B cell (primary cell): ENCODE data around the gene ETV6. TPM values are rescaled to one million over a fixed set of nuclear protein-coding genes. Genes with fewer than 3 reads are reported as not detected.

Experiments
- ATAC-seq: fragments of 200-7000 bp; cut with Tn5 transposase; one replicate; pipeline ENCODE4 v1.10.0; 2021; ENCODE audit warnings: low read depth, mild to moderate bottlenecking, moderate number of reproducible peaks, moderate library complexity
- CTCF ChIA-PET: fragments of 350-600 bp; sonication (Branson Sonifier 250); formaldehyde crosslinking; loops from one replicate; lab custom pipeline; 2021; ENCODE audit warnings: antibody characterized with exemption, inconsistent platforms; lab: Charles Lee
- POLR2A ChIA-PET: fragments of 350-600 bp; sonication (Branson Sonifier 250); formaldehyde crosslinking; loops from one replicate; lab custom pipeline; 2021; ENCODE audit warnings: antibody characterized with exemption; lab: Charles Lee
- DNase-seq: peaks from one replicate; pipeline ENCODE4 v3.0.0; 2013
- H2AFZ ChIP-seq: 2 replicates; pipeline ENCODE4 v1.6.1; 2012; ENCODE audit warnings: mild to moderate bottlenecking, low read depth, low read length; ENCODE audit not compliant: insufficient read depth, poor library complexity, severe bottlenecking
- H3K27ac ChIP-seq, 2 donors: 1 replicate in 1 of 2; 2 replicates in 1 of 2; pipeline ENCODE4 v1.5.1; 2012 to 2013; ENCODE audit warnings: low read length in 2 of 2, mild to moderate bottlenecking in 2 of 2, moderate library complexity in 1 of 2
- H3K27me3 ChIP-seq, 4 experiments: fragments of 200-600 bp in 1 of 4; sonication (generic) in 1 of 4; replicated peaks in 1 of 4; 1 replicate in 2 of 4; 2 replicates in 2 of 4; pipeline versions ENCODE4 v1.6.1 to v1.7.0; 2013 to 2016; ENCODE audit warnings: low read length in 3 of 4, mild to moderate bottlenecking in 2 of 4, mixed read lengths in 1 of 4, moderate library complexity in 1 of 4; ENCODE audit not compliant: insufficient read depth in 4 of 4, control insufficient read depth in 3 of 4; ENCODE audit errors: control extremely low read depth in 1 of 4
- H3K36me3 ChIP-seq, 2 experiments: replicated peaks in 1 of 2; 1 replicate in 1 of 2; 2 replicates in 1 of 2; pipeline versions ENCODE4 v1.6.1 to v1.7.1; 2013; ENCODE audit warnings: low read length in 1 of 2; ENCODE audit not compliant: insufficient read depth in 2 of 2, control insufficient read depth in 1 of 2; ENCODE audit errors: control extremely low read depth in 1 of 2, extremely low read depth in 1 of 2
- H3K4me1 ChIP-seq, 2 donors: fragments of 200-600 bp in 1 of 2; sonication (generic) in 1 of 2; 1 replicate in 1 of 2; 2 replicates in 1 of 2; pipeline versions ENCODE4 v1.5.1 to v1.6.1; 2013 to 2017; ENCODE audit warnings: low read length in 2 of 2; ENCODE audit not compliant: control insufficient read depth in 2 of 2, insufficient read depth in 2 of 2
- H3K4me2 ChIP-seq: replicated peaks from 2 replicates; pipeline ENCODE3; 2012; ENCODE audit warnings: mild to moderate bottlenecking, low read depth, low read length; ENCODE audit not compliant: poor library complexity, severe bottlenecking
- H3K4me3 ChIP-seq, 5 experiments: fragments of 200-600 bp in 1 of 5; sonication (generic) in 1 of 5; 1 replicate in 3 of 5; 2 replicates in 2 of 5; pipeline versions ENCODE4 v1.5.1 to v1.7.0; 2011 to 2016; ENCODE audit warnings: low read length in 4 of 5, mild to moderate bottlenecking in 4 of 5, low read depth in 2 of 5, control low read depth in 1 of 5, moderate library complexity in 1 of 5; ENCODE audit not compliant: insufficient read depth in 1 of 5; ENCODE audit errors: control extremely low read depth in 1 of 5, extremely low read depth in 1 of 5
- H3K79me2 ChIP-seq: fragments of 200-600 bp; sonication (generic); one replicate; pipeline ENCODE4 v1.6.0; 2016; ENCODE audit warnings: low read length; ENCODE audit not compliant: control insufficient read depth, insufficient read depth
- H3K9ac ChIP-seq: fragments of 200-600 bp; sonication (generic); 2 replicates; pipeline ENCODE4 v1.6.1; 2017; ENCODE audit warnings: mild to moderate bottlenecking, low read length, moderate library complexity
- H3K9me3 ChIP-seq, 3 donors: one replicate each; pipeline versions ENCODE4 v1.6.1 to v1.7.1; 2013; ENCODE audit warnings: low read length in 2 of 3; ENCODE audit not compliant: control insufficient read depth in 2 of 3, insufficient read depth in 1 of 3; ENCODE audit errors: control extremely low read depth in 1 of 3
- H4K20me1 ChIP-seq: 2 replicates; pipeline ENCODE4 v1.6.0; 2012; ENCODE audit warnings: mild to moderate bottlenecking, low read length; ENCODE audit not compliant: insufficient read depth, control insufficient read depth, poor library complexity, severe bottlenecking
- H3K27ac Mint-ChIP-seq: one replicate; pipeline ENCODE4 v1.8.0; 2021; ENCODE audit warnings: mixed read lengths
- H3K27me3 Mint-ChIP-seq: one replicate; pipeline ENCODE4 v1.8.0; 2021; ENCODE audit warnings: mixed read lengths
- H3K4me1 Mint-ChIP-seq: one replicate; pipeline ENCODE4 v1.8.0; 2021; ENCODE audit warnings: mixed read lengths
- H3K4me3 Mint-ChIP-seq: one replicate; pipeline ENCODE4 v1.8.0; 2021; ENCODE audit warnings: mixed read lengths
- H3K9me3 Mint-ChIP-seq: one replicate; pipeline ENCODE4 v1.8.0; 2022; ENCODE audit warnings: mixed read lengths; ENCODE audit not compliant: insufficient read depth
- EZH2 ChIP-seq: IDR thresholded peaks from 2 replicates; pipeline ENCODE4 v1.6.1; 2012; ENCODE audit warnings: borderline replicate concordance, low read depth, mild to moderate bottlenecking, moderate library complexity, low read length; ENCODE audit not compliant: insufficient read depth, poor library complexity, severe bottlenecking
- WGBS: methylation state at CpG from one replicate; pipeline ENCODE4 v1.1.5; 2013; ENCODE audit warnings: missing lambda C conversion rate; ENCODE audit not compliant: insufficient coverage; 5-methylcytosine and 5-hydroxymethylcytosine counted together
- intact Hi-C: fragments of 100-400 bp; cut with micrococcal nuclease; formaldehyde crosslinking; loops from one replicate; pipeline ENCODE4 v1.10.0; 2022
- polyA plus RNA-seq: library from polyadenylated mRNA; depleted of rRNA; stranded (reverse); fragments of >200 nt; gene quantifications from 2 replicates; pipeline ENCODE4 v1.2.3, GENCODE V29; 2012
- total RNA-seq, 2 donors: library from RNA; stranded (reverse); fragments of 120-200 nt in 1 of 2; gene quantifications; 1 replicate in 1 of 2; 2 replicates in 1 of 2; pipeline versions ENCODE4 v1.2.3 to v1.2.4, GENCODE V29; 2013 to 2022
- TF ChIP-seq, protein P1 (sequence below): fragments of 200-600 bp; IDR thresholded peaks from one replicate; pipeline ENCODE4 v1.8.0; 2022; ENCODE audit warnings: antibody characterized with exemption, mild to moderate bottlenecking

Gene ETV6
- total and polyA plus RNA-seq, 2 donors (not counting 1 experiment from before 2014, with no cell fraction given), result 17.4 to 123 TPM

DNA sequence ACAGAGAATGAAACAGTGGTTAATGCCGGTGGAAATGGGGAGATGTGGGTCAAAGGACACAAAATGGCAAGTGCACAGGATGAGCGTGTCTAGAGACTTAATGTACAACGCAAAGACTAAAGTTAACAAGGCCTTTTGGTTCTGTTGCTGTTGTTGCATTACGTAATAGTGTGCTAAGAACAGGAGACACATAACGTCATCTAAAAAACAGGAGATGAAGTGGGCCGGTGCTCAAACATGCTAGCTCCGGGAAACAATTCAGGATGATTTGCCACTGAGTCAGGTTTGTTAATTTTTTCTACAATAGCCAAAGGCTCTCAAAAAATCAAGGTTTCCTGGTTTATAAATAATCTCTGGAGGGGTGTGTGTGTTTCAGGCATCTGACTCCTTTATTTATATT, 55.5 kb downstream of the ETV6 start:
- intact Hi-C loops, result no loop called here
- peaks cover 0 to 8% of the 10 kb centered on the region in 2 experiments for H3K36me3 ChIP-seq
- ChIA-PET POLR2A (no interaction called here), CTCF (interaction anchor here (1.0 kb wide), 1 partner anchor 70 kb away, joined by 4 read pairs; no protein-coding TSS in a partner anchor)
- TF ChIP-seq EZH2, result no peak
- TF ChIP-seq, protein P1, sequence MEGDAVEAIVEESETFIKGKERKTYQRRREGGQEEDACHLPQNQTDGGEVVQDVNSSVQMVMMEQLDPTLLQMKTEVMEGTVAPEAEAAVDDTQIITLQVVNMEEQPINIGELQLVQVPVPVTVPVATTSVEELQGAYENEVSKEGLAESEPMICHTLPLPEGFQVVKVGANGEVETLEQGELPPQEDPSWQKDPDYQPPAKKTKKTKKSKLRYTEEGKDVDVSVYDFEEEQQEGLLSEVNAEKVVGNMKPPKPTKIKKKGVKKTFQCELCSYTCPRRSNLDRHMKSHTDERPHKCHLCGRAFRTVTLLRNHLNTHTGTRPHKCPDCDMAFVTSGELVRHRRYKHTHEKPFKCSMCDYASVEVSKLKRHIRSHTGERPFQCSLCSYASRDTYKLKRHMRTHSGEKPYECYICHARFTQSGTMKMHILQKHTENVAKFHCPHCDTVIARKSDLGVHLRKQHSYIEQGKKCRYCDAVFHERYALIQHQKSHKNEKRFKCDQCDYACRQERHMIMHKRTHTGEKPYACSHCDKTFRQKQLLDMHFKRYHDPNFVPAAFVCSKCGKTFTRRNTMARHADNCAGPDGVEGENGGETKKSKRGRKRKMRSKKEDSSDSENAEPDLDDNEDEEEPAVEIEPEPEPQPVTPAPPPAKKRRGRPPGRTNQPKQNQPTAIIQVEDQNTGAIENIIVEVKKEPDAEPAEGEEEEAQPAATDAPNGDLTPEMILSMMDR, result no peak
- no peaks in the 10 kb centered on the region for H3K9me3 ChIP-seq
- H3K27me3 ChIP-seq, result no peaks in the 10 kb centered on the region
- 96% methylated on average over 5 of the region's 7 CpGs for WGBS
- H3K9ac ChIP-seq, result no peak overlapping the region
- Mint-ChIP-seq H3K27me3 (no peaks in the 10 kb centered on the region), H3K9me3 (no peaks in the 10 kb centered on the region), H3K4me1 (peaks cover 23% of the 10 kb centered on the region), H3K27ac (no peak overlapping the region), H3K4me3 (no peak overlapping the region)
- H3K27ac ChIP-seq, result no peak overlapping the region
- DNase-seq (no peak), ATAC-seq (no peak)
- peaks cover 78% of the 10 kb centered on the region for H3K79me2 ChIP-seq
- peaks cover 73% of the 10 kb centered on the region for H4K20me1 ChIP-seq
- H3K4me3 ChIP-seq, result no peak overlapping the region
- no peak overlapping the region for H2AFZ ChIP-seq
- H3K4me2 ChIP-seq, result no peak overlapping the region
- H3K4me1 ChIP-seq, result no peaks in the 10 kb centered on the region

DNA sequence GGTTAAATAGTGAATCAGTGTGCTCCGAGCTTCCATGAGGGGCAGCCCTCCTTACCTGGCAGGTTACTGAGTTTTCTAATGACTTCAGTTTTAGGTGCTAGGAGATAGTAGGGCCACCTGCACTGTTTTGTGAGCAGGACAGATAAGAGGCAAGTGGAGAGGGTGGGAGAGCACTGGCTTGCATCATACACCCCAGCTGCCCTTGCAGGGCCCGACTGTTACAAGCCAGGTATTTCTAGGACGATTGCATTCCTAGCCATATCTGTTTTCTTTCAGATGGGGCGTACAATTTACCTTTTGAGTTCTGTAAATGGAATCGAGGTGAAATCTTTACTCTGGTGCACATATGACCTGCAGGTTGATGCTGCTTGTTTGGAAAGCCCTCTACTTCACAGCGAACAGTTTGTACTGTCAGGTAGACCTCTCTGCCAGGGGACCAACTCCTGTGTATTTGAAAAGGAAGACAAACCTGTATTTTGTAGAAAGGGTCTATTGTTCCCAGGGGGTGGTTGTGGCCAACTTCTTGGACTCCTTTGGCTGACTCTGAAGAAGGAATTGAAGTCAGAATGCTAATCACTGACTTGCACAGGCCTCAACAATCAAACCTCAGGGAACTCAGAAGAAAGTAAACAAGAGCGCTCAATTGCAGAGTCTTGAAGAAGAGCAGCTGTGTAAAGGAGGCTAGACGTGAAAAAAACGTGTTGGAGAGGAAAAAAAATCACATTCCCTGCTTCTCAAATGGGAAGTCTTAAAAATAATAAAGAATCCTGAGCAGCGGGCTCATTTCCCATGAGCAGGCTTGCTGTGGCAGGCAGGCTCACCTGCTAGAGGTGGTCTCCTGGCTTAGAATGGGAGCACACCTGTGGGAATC, 57.3 kb downstream of the ETV6 start:
- H3K27ac Mint-ChIP-seq, result no peak overlapping the region
- H3K27me3 ChIP-seq, result no peaks in the 10 kb centered on the region
- intact Hi-C loops, result no loop called here
- H3K9ac ChIP-seq, result no peak overlapping the region
- DNase-seq (no peak), ATAC-seq (no peak)
- no peaks in the 10 kb centered on the region for H3K9me3 Mint-ChIP-seq
- H3K4me3 ChIP-seq, result no peak overlapping the region
- H3K79me2 ChIP-seq, result peaks cover 83% of the 10 kb centered on the region
- peaks cover 72% of the 10 kb centered on the region for H4K20me1 ChIP-seq
- no peaks in the 10 kb centered on the region for H3K4me1 ChIP-seq
- 84% methylated on average over 8 of the region's 10 CpGs for WGBS
- H2AFZ ChIP-seq, result no peak overlapping the region
- H3K4me2 ChIP-seq, result no peak overlapping the region
- H3K4me3 Mint-ChIP-seq, result no peak overlapping the region
- no peak overlapping the region for H3K27ac ChIP-seq
- TF ChIP-seq, protein P1, result no peak
- TF ChIP-seq EZH2, result no peak
- CTCF ChIA-PET, result interaction anchor here (0.8 kb wide), 1 partner anchor 25 kb away, joined by 3 read pairs; no protein-coding TSS in a partner anchor
- no peaks in the 10 kb centered on the region for H3K9me3 ChIP-seq
- POLR2A ChIA-PET, result interaction anchor here (0.5 kb wide), 1 partner anchor 317 kb away, joined by 3 read pairs; no protein-coding TSS in a partner anchor
- H3K27me3 Mint-ChIP-seq, result no peaks in the 10 kb centered on the region
- H3K4me1 Mint-ChIP-seq, result peaks cover 23% of the 10 kb centered on the region
- peaks cover 0 to 10% of the 10 kb centered on the region in 2 experiments for H3K36me3 ChIP-seq
